Muscle layer of colon (tissue), 2 donors: Measurements from ENCODE around the gene MYBPH.

ENCODE experiments used
- H3K27ac ChIP-seq: one replicate; pipeline ENCODE4 v1.7.0; 2013; ENCODE audit warnings: low read depth, mild to moderate bottlenecking, low read length, moderate library complexity
- H3K27me3 ChIP-seq, 2 donors: one replicate each; pipeline ENCODE4 v1.7.0; 2013; ENCODE audit warnings: low read length in 2 of 2, mild to moderate bottlenecking in 2 of 2; ENCODE audit not compliant: insufficient read depth in 2 of 2, control insufficient read depth in 1 of 2
- H3K36me3 ChIP-seq: one replicate; pipeline ENCODE4 v1.7.0; 2013; ENCODE audit warnings: mild to moderate bottlenecking, low read length; ENCODE audit not compliant: insufficient read depth
- H3K4me1 ChIP-seq: one replicate; pipeline ENCODE4 v1.7.0; 2013; ENCODE audit warnings: mild to moderate bottlenecking, low read length; ENCODE audit not compliant: insufficient read depth
- H3K4me3 ChIP-seq, 2 donors: one replicate each; pipeline ENCODE4 v1.7.0; 2013; ENCODE audit warnings: low read length in 2 of 2, low read depth in 1 of 2, mild to moderate bottlenecking in 1 of 2, moderate library complexity in 1 of 2
- H3K9ac ChIP-seq: one replicate; pipeline ENCODE4 v1.7.0; 2013; ENCODE audit warnings: low read length
- H3K9me3 ChIP-seq: one replicate; pipeline ENCODE4 v1.7.0; 2013; ENCODE audit warnings: mild to moderate bottlenecking, low read length
- donor health status: abdominal sarcoma.
- donor health status: Adenocarcinoma of cecum.

MYBPH gene

DNA sequence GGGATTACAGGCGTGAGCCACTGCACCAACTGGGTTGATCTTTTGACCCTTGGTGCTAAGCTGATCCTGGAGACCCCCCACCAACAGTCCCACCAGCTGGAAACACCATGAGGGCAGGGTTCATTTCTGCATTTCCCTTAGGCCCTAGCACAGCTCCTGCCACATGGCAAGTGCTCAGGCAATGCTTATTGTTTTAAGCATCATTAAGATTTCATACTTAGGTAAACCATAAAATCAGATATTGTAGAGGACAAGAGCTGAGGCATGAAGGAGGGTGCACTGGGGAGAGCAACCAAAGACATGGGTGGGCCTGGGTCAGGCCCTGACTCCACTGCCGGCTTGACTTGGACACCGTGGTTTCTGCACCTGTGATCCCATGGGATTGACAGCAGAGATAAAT, 36.2 kb upstream of the MYBPH start:
- no peaks in the 10 kb centered on the region for H3K9me3 ChIP-seq

DNA sequence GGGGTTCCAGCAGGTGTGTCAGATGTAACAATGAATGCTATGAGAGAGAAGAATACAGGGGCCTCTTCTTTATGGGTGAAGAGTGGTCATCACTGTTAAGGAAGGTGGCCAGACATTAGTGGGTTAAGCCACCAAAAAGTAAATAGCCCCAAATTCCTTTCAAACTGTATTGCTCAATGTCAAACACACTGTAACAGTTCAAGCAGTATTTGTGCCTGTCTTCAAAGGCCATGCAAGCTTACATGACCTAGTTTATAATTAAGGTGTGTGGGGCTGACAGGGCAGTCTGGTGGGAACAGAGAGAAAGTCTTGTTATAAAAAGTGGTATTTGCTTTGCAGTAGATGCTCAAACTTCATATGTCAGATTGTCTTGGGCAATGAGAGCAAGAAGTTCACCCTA, 35.4 kb upstream of the MYBPH start:
- H3K4me3 ChIP-seq, result no peak overlapping the region
- no peaks in the 10 kb centered on the region for H3K27me3 ChIP-seq
- H3K9ac ChIP-seq, result no peak overlapping the region
- no peaks in the 10 kb centered on the region for H3K36me3 ChIP-seq
- H3K27ac ChIP-seq, result no peak overlapping the region
- no peaks in the 10 kb centered on the region for H3K4me1 ChIP-seq
- H3K9me3 ChIP-seq, result no peaks in the 10 kb centered on the region

More for the DNA sequence above, 36.2 kb upstream of the MYBPH start:
- no peaks in the 10 kb centered on the region for H3K36me3 ChIP-seq
- peaks cover 0 to 4% of the 10 kb centered on the region in 2 donors for H3K27me3 ChIP-seq
- H3K27ac ChIP-seq, result no peak overlapping the region
- H3K4me3 ChIP-seq, result no peak overlapping the region
- H3K9ac ChIP-seq, result no peak overlapping the region
- no peaks in the 10 kb centered on the region for H3K4me1 ChIP-seq

DNA sequence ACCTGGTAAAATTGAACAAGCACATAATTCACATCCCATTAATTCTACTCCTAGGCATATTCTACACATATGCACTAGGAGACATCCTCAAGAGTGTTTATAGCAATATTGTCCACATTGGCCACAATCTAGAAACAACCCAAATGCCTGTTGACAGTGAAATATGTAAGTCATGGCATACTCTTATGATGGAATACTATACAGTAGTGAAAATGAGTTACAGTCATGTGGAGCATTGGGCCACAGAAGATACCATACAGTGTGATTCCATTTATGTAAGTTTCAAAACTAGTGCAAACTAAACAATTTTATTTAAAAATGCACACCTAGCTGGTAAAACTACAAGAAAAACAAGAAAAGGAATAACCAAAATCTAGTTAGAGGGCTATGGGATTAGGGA, 34.7 kb upstream of the MYBPH start:
- Histone ChIP-seq H3K4me1 (no peaks in the 10 kb centered on the region), H3K36me3 (no peaks in the 10 kb centered on the region), H3K9ac (no peak overlapping the region), H3K9me3 (no peaks in the 10 kb centered on the region), H3K4me3 (no peak overlapping the region), H3K27ac (no peak overlapping the region), H3K27me3 (no peaks in the 10 kb centered on the region)

DNA sequence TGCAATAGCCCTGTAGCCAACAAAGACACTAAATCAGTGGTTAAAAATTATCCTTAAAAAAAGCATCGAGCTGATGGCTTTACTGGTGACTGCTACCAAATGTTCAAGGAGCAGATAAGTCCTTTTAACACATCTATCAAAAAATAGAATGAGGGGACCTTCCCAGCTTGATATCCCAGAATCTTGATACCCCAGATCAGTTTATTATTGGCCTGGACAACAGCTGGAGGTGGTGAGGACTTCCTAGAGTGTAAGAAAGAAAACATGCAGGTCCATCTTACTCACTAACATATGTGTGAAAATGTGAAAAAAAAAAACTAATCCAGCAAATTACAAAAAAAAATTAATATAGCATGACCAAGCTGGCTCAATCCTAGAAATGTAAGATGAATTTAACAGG, 32.6 kb upstream of the MYBPH start:
- Histone ChIP-seq H3K4me1 (no peaks in the 10 kb centered on the region), H3K9me3 (no peaks in the 10 kb centered on the region), H3K27ac (no peak overlapping the region), H3K9ac (no peak overlapping the region), H3K36me3 (no peaks in the 10 kb centered on the region), H3K27me3 (no peaks in the 10 kb centered on the region), H3K4me3 (no peak overlapping the region)

DNA sequence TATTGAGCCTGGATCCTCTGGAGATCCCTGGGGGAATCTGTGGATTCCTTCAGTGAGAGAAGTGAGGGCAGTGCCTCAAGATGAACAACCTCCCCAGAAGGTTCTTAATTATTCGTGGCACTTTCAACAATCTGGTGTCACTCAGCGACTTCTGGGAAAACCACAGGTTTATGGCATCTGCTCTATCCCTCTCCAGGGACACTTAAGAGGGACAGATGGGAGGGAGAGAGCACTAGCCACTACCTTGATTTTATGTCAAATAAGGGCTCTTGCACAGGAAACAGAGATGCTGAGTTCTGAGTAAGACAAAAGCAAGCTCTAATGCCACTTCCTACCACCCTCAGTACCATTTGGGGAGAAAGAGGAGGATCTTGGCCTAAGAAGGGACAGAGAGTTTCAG, 32.1 kb upstream of the MYBPH start:
- Histone ChIP-seq H3K27me3 (no peaks in the 10 kb centered on the region), H3K4me3 (no peak overlapping the region), H3K4me1 (no peaks in the 10 kb centered on the region), H3K9me3 (no peaks in the 10 kb centered on the region), H3K27ac (no peak overlapping the region), H3K36me3 (no peaks in the 10 kb centered on the region), H3K9ac (no peak overlapping the region)

DNA sequence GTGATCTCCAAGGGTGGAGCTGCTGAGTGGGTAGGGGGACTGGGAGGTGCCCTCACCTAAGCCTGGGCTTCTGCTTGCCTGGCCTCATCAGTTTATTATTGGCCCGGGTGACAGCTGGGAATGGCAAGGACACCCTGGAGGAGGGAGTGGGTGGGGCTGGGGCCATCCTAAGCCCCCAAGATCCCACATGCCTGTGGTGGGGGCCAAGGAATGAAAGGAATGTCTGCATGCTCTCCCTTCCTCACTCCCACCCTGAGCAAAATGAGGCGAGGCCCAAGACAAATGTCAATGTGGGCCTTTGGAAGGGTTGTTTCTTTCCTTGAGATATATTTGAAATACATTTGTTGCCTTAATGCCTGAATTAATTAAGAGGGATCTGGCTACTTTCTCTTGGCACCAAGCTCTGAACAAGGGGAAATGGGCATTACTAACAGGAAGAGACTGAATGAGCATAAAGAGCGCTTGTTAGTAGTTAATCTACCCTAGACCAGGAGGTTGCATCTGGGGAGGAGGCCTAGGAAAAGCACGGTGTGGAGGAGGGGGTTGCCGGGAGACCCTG, 30.6 kb upstream of the MYBPH start:
- H3K9me3 ChIP-seq, result no peaks in the 10 kb centered on the region
- H3K36me3 ChIP-seq, result no peaks in the 10 kb centered on the region
- H3K27me3 ChIP-seq, result no peaks in the 10 kb centered on the region

DNA sequence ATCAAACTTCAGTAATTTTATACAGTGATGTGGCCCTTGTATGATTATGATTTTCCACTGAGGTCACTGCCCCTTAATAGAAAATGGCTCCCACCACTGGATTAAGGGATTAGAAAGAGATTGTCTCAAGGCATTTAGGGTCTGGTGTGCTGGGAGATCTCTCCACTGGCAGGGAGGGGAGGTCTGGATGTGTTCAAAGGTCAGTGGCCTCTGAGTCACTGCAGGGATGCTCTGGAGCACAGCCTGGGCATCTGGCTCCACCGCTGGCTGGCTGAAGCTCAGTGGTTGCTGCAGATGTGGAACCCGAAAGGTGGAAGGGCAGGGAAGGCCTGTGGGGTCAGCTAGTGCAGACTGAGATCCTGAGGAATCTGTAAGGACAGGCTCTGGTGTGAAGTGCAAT, 29.1 kb upstream of the MYBPH start:
- Histone ChIP-seq H3K4me3 (no peak overlapping the region), H3K9me3 (no peaks in the 10 kb centered on the region), H3K4me1 (peaks cover under 1% of the 10 kb centered on the region), H3K36me3 (no peaks in the 10 kb centered on the region), H3K27ac (no peak overlapping the region), H3K27me3 (no peaks in the 10 kb centered on the region), H3K9ac (no peak overlapping the region)

More for the DNA sequence above, 30.6 kb upstream of the MYBPH start:
- no peak overlapping the region for H3K27ac ChIP-seq
- no peak overlapping the region for H3K4me3 ChIP-seq
- no peak overlapping the region for H3K9ac ChIP-seq
- no peaks in the 10 kb centered on the region for H3K4me1 ChIP-seq

DNA sequence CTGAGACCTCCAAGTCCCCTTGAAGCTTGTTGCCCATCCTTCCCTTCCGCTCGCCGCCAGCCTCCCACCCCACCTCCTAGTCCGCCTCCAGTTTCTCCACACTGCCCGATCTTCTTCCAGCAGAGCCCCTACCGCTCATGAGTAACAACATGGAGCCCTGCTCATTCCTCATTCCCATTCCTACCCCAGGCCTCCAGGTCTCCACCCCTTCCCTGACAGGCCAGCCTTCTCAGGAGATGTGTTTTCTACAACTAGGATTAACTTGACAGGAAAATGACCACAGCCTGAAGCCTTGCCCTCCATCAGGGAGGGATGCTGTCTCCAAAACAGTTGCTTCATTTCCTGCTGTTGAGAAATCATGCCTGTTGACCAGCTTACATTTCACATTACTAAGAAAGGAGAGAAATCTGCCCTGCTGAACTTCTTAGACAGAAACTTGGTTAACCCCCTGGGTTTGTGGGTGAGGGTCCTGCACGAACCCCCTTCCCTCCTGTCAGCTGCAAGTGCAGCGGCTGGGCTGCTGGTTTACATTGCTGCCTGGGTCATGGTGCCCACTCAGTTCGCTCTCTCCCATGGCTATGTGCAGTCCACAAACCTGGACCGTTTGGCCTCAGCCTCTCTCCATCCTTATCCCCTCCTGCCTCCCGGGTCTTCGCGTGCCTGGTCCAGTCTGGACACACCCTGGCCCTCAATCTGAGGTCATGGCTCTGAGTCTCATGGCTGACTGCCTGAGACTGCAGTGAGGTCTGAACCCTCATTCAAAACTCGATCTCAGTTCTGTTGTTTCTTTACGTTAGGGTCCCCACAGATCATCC, 27.0 kb upstream of the MYBPH start:
- H3K9me3 ChIP-seq, result no peaks in the 10 kb centered on the region
- no peak overlapping the region for H3K27ac ChIP-seq
- no peak overlapping the region for H3K9ac ChIP-seq

DNA sequence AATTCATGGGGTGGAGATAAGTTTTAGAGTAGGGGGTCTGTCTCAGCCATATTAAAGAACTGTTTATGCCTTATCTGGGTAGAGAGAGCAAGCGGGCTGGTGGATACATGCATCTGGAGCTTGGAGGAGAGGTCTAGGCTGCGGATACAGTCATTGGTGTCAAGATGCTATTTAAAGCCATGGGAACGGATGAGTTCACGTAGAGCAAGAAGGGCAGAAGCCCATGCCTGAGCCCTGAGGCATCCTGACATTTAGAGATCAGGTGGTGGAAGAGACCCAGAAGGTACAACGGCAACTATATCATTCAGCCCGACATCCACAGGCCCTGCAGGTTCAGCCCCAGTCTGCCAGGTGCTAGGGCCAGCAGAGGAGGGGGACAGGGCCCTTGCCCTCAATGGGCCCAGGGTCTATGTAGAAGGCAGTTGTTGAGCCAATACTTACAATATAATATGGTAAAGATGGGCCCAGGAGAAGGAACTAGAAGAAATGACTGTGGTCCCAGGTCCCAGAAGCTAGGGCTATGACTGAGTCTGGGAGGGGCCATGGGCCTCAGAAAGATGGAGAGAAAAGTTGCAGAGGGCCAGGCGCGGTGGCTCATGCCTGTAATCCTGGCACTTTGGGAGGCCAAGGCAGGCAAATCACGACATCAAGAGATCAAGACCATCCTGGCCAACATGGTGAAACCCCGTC, 26.0 kb upstream of the MYBPH start:
- Histone ChIP-seq H3K27ac (no peak overlapping the region), H3K27me3 (no peaks in the 10 kb centered on the region), H3K4me3 (no peak overlapping the region), H3K36me3 (no peaks in the 10 kb centered on the region), H3K4me1 (peaks cover 10% of the 10 kb centered on the region), H3K9me3 (no peaks in the 10 kb centered on the region), H3K9ac (no peak overlapping the region)

More for the DNA sequence above, 27.0 kb upstream of the MYBPH start:
- Histone ChIP-seq H3K27me3 (no peaks in the 10 kb centered on the region), H3K4me3 (no peak overlapping the region), H3K4me1 (peaks cover 10% of the 10 kb centered on the region), H3K36me3 (no peaks in the 10 kb centered on the region)

DNA sequence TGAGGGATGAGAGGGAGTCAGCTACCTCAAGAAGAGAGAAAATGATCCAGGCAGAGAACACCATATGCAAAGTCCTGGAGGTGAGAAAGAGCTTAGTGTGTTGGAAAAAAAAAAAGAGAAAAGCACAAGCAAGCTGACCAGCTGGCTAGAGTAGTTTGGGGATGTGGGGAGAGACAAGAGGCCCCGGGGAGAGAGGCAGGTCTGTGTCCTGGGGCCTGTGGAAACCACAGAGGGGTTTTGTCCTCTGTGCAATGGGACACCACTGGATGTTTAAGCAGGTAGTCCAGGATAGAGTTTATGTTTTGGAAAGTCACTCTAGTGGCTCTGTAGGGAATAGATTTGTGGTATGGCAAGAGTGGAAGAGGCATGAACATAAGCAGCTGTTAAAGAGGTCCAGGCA, 25.3 kb upstream of the MYBPH start:
- no peak overlapping the region for H3K9ac ChIP-seq
- no peak overlapping the region for H3K4me3 ChIP-seq
- no peaks in the 10 kb centered on the region for H3K27me3 ChIP-seq
- no peaks in the 10 kb centered on the region for H3K9me3 ChIP-seq
- no peaks in the 10 kb centered on the region for H3K36me3 ChIP-seq
- no peak overlapping the region for H3K27ac ChIP-seq
- H3K4me1 ChIP-seq, result peaks cover 10% of the 10 kb centered on the region

DNA sequence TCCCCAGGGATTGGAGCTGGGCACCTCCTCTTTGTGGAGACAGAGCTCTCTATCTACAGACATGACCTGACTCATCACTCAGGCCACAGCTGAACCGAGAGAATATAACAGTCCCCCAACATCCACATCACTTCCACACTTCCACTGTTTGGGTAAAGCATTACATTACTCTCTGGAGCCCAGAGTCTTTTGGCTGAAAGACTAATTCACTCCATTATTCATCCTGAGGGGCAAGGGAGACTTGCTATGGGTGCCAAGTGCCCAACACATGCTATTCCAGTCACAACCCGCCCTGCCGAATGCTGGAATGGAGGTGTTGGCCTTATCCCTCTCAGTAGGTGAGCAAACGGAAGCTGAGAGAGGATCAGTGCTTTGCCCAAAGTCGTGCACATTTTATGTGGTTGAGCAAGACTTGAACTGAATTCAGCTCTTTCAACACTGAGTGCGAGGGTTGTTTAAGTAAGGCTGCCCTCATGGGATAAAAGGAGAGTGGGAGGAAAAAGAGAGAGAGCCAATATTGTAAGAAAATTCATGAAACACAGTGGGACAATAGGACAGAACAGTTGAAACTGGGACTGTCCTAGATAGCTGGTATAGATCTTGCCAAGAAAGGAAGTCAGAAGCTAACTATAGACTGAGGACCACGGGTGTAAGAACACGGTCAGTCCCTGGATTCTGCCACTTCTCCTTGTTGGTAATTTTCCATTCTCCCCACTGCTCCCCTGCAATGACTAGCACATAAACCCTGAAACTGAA, 24.4 kb upstream of the MYBPH start:
- H3K4me3 ChIP-seq, result no peak overlapping the region
- no peaks in the 10 kb centered on the region for H3K36me3 ChIP-seq
- H3K4me1 ChIP-seq, result peaks cover 10% of the 10 kb centered on the region
- no peak overlapping the region for H3K27ac ChIP-seq
- no peaks in the 10 kb centered on the region for H3K27me3 ChIP-seq
- H3K9ac ChIP-seq, result no peak overlapping the region
- H3K9me3 ChIP-seq, result no peaks in the 10 kb centered on the region
